Sciatic nerve (tissue), 2 donors: Measurements from ENCODE around the gene GALNT6. TPM values are rescaled to one million over a fixed set of nuclear protein-coding genes. Genes with fewer than 3 reads are reported as not detected.
"Not testable (repeated sequence)": the region's sequence is repeated elsewhere in the genome, so short reads cannot be mapped to it uniquely, and the experiment has no call there.

ENCODE experiments used
- ATAC-seq: fragments of 200-7000 bp; cut with Tn5 transposase; one replicate; pipeline ENCODE4 v1.9.1; 2020; ENCODE audit warnings: mild to moderate bottlenecking, moderate library complexity
- DNase-seq: peaks from one replicate; pipeline ENCODE4 v3.0.0-alpha.2; 2020; ENCODE audit warnings: low spot score
- intact Hi-C: fragments of 100-400 bp; cut with DNase I; formaldehyde crosslinking; loops from one replicate; pipeline ENCODE4 v1.14.2; 2022
- total RNA-seq: library from RNA; stranded (reverse); fragmentation: NEBNext Ultra II Directional; extraction: Animal tissue kit (Norgen Biotek cat#: 25700); gene quantifications from one replicate; pipeline ENCODE4 v1.2.1, GENCODE V29; 2021
- donor health status: DM: no; HTN: no; CAD: no.
- donor health status: DM: no; HTN: no; CAD: no.

The GALNT6 gene
- total RNA-seq, 1 donor from 2014 or later = 4.0 TPM

DNA sequence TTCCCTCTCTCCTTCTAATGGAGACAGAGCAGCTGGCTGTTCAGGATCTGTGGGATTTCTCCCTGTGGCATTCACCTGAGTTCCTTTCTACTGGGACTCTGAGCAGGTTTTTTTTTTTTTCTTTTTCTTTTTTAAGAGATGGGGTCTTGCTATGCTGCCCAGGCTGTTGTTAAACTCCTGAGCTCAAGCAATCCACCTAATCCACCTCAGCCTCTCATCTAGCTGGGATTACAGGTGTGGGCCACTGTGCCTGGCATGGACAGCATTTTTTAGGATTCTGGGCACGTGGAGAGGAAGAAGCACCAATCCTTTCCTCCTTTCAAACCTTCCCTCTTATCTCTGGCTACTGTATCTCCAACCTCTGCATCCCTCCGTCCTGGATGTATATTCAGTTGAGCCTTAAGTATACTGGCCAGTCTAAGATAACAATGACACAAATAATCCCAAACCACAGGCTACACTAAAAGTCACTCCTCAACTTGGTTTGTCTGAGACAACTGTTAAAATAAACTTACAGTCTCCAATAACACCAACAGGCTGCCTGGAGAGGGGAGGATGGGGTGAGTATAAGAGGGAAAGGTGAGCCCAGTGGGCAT, 28.4 kb downstream of the GALNT6 start:
- intact Hi-C loops = no loop called here
- no peak for ATAC-seq
- no peak for DNase-seq

- DNase-seq = no peak
- peak; percentile 38 for ATAC-seq
- intact Hi-C loops = no loop called here
Observed at GRCh38 chr12:51362307-51362706, 28.9 kb downstream of the GALNT6 start.

GRCh38 chr12:51361161-51362016, 29.8 kb downstream of the GALNT6 start:
- no peak for DNase-seq
- peak; percentile 37 for ATAC-seq
- intact Hi-C loops = no loop called here

DNA sequence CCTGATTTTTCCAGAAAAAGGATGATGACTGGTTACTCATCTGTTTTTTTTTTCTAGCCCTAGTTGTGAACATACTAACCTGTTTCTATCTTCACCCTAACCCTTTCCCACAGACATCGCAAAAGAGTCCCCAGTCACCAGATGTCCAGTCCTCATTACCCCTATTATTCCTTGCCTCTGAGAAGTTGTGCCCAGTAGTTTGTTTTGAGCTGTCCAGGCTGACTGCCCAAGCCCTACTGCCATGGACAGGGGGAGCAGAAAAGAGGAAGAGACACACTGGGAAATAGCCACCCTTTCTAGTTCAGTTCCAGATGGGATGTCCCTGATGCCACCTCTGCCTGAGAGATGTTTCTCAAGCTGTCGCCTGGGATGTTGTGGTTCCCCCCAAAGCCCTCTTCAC, 30.9 kb downstream of the GALNT6 start:
- ATAC-seq (no peak), DNase-seq (no peak)
- intact Hi-C loops = no loop called here

GRCh38 chr12:51359851-51360250, 31.4 kb downstream of the GALNT6 start:
- ATAC-seq (no peak), DNase-seq (no peak)
- intact Hi-C loops = no loop called here

- DNase-seq (no peak), ATAC-seq (no peak)
- intact Hi-C loops = no loop called here
Observed at GRCh38 chr12:51358496-51358895, 32.7 kb downstream of the GALNT6 start.

GRCh38 chr12:51357374-51358047, 33.7 kb downstream of the GALNT6 start:
- ATAC-seq (no peak), DNase-seq (no peak)
- intact Hi-C loops = no loop called here

GRCh38 chr12:51351913-51352532, 39.2 kb downstream of the GALNT6 start:
- peak; percentile 38 for ATAC-seq
- DNase-seq = no peak
- intact Hi-C loops = no loop called here

DNA sequence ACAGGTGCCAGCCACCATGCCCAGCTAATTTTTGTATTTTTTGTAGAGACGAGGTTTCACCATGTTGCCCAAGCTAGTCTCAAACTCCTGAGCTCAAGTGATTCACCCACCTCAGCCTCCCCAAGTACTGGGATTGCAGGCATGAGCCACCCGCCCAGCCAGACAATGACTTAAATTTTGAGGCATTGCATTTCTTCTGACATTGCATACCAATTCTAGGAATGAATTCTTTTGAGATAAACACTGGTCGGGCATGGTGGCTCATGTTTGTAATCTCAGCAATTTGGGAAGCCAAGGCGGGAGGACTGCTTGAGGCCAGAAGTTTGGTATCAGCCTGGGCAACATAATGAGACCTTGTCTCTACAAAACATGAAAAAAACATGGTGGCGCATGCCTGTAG, 42.2 kb downstream of the GALNT6 start:
- no peak for DNase-seq
- ATAC-seq = no peak
- intact Hi-C loops = no loop called here

GRCh38 chr12:51348116-51348515, 43.1 kb downstream of the GALNT6 start:
- ATAC-seq (no peak), DNase-seq (no peak)
- intact Hi-C loops = no loop called here

GRCh38 chr12:51346581-51346980, 44.6 kb downstream of the GALNT6 start, which contains the start of gene CELA1:
Gene CELA1 (minus strand): TSS chr12:51346679. CDS start chr12:51346638, 41 bp downstream.
- no peak for ATAC-seq
- DNase-seq = no peak
- intact Hi-C loops = no loop called here

GRCh38 chr12:51345681-51346080, 45.5 kb downstream of the GALNT6 start:
- intact Hi-C loops = no loop called here
- no peak for DNase-seq
- ATAC-seq = no peak

- intact Hi-C loops = no loop called here
- ATAC-seq = no peak
- DNase-seq = no peak
Observed at GRCh38 chr12:51343201-51343600, 48.0 kb downstream of the GALNT6 start.

DNA sequence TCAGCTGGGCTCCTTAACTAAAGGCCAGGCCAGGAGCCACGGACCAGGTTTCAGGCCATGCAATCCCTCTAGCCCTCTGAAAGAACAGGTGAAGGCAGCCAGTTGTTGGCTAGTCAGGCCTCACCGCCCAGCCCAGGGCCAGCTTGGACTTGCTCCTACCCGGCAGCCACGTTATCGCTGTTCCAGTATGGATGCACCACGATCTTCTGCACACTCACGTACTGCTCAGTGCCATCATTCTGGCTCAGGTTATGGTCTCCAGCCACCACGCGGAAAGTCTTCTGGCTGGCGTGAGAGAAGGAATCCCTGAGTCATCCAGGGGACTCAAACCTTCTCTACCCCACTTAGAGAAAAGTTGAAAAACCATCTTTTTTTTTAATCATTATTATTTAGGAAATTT, 48.8 kb downstream of the GALNT6 start:
- intact Hi-C loops = no loop called here
- ATAC-seq = no peak
- DNase-seq = no peak

DNA sequence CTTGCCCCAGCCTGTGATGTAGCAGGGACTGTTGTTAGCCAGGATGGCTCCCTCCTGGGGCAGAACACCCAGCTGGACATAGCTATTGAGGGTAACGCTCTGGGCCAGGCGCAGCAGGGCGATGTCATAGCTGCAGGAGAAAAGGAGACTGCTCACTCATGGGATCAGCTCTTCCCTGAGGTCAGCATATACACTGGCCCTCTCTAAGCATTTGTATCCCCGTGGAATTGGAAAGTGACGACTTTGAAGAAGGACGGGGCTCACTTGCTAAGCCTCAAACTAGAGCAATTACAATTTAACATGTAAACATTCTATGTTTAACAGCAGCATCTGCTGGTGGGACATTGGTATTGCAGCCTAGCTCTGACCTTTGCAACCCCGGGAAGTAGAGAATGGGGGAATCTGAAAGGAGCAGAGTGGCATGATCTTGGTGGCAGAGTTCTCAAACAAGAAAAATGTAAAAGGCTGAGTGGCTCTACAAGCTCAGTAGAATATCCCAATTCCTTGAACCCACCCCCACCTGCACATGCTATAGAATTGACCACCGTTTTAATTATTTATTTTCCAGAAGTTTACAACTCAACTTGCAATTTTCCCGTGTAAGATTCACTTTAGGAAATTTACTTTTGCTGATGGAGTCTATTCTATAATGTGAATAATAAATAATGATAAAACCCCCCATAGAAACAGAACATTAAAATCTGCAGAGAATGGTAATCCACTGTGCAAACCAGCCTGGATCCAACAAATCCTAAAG, 49.8 kb downstream of the GALNT6 start:
- intact Hi-C loops = no loop called here
- peak; percentile 83 for DNase-seq
- ATAC-seq = peak; percentile 92

DNA sequence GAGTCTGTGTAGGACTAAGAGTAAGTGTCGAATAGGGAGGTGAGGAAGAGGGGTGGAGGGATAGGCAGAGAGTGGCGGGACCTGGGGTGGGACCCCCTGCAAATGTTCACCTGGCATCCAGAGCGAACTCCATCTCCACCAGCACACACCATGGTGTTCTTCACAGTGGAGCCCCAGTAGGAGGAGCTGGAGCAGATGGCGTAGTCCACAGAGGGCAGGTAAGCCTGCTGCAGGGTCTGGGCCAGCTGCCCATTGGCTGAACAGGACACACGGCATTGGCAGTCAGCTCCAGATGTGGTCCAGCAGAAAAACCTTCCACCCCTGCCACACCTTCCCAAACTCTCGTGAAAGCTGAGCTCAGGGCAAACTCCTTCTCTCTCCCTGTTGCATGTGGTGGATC, 51.5 kb downstream of the GALNT6 start:
- no peak for ATAC-seq
- DNase-seq = no peak
- intact Hi-C loops = no loop called here

GRCh38 chr12:51337336-51337735, 53.9 kb downstream of the GALNT6 start:
- intact Hi-C loops, ATAC-seq, DNase-seq: not testable (repeated sequence)

- intact Hi-C loops = no loop called here
- ATAC-seq = no peak
- DNase-seq = no peak
Observed at GRCh38 chr12:51335931-51336330, 55.3 kb downstream of the GALNT6 start.

GRCh38 chr12:51334764-51335163, 56.4 kb downstream of the GALNT6 start:
- DNase-seq = no peak
- ATAC-seq = no peak
- intact Hi-C loops = no loop called here
